GM18502 (cell line): ENCODE measurements around the gene SLC6A18.
"Not testable (repeated sequence)": the region's sequence is repeated elsewhere in the genome, so short reads cannot be mapped to it uniquely, and the experiment has no call there.

ENCODE experiments used
- ATAC-seq: cut with Tn5 transposase; IDR thresholded peaks from one replicate; pipeline ENCODE4 v1.9.1; 2021; ENCODE audit warnings: mild to moderate bottlenecking; ENCODE audit not compliant: unreplicated experiment, poor library complexity

The SLC6A18 gene

DNA sequence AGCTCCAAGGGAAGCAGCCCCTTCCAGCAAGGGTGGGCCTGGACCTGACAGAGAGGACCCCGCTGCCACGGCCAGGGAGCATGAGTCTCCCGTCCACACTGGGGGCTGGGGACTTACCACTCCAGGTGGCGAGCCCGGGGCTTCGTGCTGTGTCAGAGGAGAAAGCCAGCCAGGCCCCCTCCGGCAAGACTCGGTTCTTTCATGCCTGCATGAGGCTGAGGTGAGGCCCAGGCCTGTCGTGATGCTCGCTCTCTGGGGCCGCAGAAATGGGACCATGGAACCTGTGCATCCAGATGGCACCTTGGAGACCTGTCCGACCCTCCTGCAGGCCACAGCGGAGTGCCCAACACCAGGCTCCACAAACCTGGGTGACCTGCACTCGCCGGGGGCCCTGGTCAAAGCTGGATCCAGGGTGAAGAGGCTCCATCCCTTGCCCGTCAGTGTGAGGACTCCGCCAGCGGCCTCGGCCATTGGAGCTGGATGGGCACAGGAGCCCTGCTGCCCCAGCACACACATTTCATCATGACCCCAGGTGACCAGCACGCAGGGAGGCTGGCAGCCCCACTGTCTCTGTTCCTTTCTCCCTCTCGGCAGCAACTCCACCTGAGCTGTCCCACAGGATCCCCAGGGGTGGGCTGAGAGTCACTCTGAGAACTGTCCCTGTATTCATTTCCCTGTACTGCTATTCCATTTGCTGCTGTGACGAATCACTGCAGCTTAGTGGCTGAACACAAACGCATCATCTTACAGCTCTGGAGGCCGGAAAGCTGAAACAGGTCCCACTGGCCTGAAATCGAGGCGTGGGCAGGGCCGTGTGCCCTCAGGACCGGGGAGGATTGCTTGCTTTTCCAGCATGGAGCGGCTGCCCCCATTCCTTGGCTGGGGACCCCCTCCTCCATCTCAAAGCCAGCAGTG is 24.4 kb downstream of the SLC6A18 start:
- ATAC-seq: no peak

DNA sequence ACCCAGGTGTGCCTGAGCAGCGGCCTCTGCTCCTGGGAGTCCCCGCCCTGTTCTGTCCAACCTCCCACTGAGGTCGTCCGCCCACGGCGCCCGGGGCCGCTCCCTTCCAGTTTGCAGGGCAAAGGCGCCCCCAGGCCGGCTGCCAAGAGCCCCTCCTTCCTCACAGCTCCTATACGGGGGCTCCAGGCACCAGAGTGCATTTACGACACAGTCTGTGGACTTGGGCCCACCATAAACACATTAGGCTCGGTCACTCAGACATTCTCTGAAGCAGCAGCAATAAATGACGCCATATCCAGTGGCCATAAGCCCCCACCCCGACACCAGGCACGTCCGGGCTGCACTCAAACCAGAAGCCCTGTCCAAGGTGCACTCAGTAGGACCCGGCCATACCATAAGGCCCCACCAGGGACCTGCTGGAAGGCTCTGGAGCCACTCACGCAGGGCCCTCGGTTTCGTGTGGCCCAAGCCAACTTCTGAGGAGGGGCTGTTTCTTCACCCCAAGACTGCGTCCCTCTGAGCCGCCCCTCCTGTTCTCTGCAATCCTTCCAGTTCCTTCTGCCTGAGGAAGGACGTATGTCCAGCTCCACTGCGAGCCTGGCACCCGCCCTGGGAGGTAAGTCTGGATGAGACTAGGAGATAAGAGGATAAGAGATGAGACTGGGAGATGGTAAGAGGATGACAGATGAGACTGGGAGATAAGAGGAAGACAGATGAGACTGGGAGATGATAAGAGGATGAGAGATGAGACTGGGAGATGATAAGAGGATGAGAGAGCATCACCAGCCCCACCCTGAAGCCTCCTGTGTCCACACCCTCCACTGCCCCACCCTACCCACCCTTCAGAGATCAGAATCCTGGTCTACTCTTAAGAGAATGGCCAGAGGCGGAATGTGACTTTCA is 26.7 kb downstream of the SLC6A18 start:
- no peak for ATAC-seq

DNA sequence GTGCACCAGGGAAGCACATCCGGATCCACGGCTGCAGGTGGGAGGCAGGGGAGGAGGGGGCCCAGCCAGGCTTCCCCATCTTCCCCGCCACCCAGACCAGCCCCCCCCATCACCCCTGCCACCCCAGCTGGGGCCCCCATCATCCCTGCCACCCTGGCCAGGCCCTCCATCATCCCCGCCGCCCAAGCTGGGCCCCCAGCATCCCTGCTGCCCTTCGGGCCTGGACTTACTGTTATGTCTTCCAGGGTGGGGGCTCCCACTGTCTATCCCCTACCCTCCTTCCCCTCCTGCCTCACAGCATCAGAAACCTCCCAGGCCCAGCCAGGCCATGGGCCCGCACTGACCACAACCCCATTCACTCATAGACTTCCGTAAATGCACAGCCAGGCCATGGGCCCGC is 27.5 kb downstream of the SLC6A18 start:
- ATAC-seq: no peak

DNA sequence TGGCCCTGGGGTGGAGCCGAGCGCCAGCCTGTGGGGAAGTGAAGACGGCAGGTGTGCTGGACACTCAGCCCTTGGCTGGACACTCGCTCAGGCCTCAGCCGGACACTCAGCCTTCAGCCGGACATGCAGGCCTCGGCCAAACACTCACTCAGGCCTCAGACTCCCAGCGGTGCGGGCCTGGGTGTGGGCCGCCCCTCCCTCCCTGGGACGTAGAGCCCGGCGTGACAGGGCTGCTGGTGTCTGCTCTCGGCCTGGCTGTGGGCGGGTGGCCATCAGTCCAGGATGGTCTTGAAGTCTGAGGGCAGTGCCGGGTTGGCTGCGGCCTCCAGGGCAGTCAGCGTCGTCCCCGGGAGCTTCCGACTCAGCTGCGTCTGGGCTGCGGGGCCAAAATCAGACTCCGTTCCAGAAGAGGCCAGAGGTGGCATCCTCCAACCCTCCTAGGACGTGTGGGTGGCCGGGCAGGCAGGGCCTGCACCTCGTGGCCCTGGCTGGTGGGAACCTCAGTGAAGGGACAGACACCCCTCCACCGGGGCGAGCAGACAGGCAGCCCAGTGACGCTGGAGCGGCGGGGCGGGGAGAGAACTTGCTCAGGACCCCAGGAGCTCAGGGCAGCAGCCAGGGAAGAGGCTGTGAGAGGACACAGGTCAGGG is 28.4 kb downstream of the SLC6A18 start:
- no peak for ATAC-seq

DNA sequence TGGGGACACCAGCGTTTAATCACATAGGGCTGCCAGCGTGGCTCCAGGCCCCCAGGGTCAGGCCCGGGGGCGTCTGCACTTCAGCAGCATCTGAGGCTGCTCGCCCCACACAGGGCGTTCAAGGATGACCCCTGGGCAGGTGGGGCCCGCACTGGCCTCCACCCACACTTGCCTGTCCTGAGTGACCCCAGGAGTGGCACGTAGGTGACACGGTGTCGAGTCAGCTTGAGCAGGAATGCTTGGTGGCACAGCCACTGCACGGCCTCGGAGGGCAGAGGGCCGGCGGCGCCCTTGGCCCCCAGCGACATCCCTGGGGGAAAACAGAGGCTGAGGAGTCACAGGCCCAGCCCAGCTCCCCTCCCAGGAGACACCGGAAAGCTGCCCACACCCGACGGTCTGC is 29.0 kb downstream of the SLC6A18 start:
- ATAC-seq: no peak

DNA sequence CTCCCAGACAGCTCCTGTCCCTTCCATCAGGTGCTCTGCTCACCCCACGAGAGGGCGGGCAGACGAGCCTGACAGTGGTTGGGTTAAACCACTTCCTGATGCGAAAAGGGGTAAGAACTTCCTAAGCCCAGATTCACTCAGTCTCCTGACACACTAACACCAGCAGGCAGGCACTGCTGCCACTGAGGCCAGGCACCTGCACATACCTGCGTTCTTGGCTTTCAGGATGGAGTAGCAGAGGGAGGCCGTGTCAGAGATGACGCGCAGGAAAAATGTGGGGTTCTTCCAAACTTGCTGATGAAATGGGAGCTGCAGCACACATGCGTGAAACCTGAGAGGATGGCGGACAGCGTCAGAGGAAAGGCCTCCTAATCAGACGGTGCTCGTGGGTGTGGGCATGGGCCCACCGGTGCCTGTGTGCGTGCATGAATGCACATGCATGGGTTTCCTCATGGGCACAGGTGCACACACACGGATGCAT is 29.9 kb downstream of the SLC6A18 start:
- no peak for ATAC-seq

DNA sequence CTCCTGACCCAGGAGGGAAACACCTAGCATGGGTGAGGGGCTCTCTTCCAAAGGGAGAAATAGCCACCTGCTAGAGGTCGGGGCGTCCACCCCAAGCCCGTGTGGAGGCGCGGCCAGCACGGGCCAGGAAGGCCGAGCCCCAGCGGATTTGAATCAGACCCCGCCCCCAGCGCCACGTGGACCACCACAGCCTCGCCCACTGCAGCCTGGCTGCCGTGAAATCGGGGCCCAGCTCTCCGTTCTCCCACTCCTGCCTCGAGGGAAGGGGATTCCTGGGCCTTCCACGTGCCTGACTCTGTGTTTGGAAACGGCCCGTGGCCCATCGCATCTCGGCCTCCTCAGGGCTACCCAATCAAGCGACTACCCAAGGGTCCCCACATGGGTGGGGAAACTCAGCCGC is 31.6 kb downstream of the SLC6A18 start:
- ATAC-seq: no peak

DNA sequence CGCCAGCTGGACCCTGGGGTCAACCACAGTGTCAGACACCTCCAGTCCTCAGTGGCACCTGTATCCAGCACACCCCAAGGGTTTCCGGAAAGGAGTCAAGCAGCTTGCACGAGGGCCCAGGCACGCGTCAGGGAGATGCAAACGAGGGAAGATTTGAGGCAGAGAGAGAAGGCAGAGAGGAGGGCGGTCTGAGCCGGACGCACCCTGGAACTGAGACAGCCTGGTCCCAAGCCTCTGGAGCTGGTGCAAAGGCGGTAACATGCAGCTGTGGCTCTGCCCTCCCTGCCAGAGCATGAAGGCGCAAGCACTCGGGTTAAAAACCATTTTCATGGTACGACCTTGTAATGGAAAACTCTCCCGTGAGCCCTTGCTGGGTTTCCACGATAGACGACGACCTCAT is 32.2 kb downstream of the SLC6A18 start:
- ATAC-seq: no peak

DNA sequence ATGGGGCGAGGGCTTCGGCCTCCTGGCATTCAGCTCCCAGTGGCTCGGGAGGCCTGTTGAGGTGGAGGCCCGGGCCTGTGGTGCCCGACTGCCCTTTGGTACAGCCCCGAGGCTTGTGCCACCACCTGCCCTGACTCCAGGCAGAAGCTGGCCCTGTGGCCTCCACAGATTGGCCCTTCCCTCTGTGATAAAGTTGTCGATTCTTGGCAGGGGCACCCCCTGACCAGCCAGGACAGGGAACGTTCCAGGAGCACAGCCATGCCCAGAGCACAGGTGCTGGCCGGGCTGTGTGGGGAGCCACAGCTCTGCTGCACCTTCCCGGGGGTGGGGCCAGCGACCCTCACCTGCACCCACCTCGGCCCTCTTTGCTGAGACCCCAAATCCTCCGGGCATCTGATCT is 32.7 kb downstream of the SLC6A18 start:
- ATAC-seq: no peak

DNA sequence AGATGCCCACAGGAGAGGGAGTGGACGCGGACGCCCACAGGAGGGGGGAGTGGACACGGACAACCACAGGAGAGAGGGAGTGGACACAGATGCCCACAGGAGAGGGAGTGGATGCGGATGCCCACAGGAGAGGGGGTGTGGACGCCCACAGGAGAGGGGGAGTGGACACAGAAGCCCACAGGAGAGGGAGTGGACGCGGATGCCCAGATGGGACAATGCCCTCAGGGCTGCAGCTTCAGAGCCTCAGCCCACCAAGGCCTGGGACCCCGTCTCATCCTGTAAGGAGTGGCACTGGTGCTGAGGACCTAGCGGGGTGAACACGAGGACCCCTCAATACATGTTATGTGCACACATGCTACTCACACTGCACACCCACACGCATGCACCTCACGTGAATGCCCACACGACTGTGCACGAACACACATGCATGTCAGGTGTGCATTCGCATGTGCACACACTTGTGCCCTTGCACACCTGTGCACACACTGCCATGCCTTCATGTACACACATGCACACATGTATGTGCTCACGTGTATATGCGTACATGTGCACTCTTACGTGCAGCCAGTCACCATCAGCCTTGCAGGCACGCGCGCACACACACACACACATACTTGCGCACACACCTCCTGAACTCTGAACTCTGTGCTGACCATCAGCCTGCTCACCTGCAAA is 34.8 kb downstream of the SLC6A18 start:
- no peak for ATAC-seq

DNA sequence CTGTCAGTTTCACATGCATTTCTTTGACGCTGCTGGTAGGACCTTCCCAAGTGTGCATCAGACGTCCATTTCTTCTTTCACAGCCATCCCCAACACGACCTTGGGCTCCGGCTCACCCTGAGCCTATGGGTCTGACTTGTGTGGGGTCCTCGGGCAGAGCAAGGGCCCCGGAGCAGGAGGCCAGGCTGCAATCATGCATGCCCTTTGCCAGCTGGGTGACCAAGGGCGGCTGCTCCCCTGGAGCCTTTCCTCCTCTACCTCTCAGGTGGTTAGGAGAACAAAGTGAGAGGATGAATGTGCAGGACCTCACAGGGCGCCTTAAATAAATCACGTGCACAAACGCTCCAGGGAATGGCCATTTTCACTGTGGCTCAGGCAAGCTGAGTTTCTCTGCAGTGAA is 36.5 kb downstream of the SLC6A18 start:
- no peak for ATAC-seq

DNA sequence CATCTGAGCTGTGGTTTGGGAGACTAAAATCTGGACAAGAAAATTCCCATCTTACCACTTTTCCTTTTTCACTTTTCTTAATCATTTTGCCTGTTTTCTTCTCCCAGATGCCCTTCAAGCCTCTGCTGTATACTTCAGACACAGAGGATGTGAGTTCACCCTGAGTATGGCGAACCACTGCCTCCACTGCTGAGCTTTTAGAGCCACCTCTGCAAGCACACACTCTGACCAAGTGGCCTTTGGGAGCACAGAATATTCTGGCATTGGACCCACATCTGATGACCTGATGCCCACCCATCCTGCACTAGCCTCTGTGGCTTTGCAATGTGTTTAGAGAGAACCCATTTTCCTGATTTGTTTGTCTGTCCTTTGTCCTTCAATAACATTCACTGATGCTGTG is 37.2 kb downstream of the SLC6A18 start:
- ATAC-seq: no peak

DNA sequence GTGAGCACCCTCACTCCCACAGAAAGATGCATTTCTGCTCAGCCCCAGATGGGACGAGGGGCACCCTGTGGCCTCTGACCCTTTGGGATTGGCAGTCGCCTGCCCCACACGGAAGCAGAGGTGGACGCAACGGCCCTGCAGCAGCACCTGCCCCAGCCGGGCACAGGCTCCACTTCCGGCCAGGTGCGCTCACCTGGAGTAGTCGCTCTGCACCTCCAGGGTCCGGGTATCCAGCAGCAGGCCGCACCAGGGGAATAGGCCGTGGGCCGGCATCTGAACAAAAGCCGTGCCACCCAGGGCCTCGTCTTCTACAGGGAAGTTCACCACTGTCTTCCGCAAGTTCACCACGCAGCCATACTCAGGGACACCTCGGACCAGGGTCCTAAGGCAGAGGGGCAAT is 39.0 kb downstream of the SLC6A18 start:
- no peak for ATAC-seq

DNA sequence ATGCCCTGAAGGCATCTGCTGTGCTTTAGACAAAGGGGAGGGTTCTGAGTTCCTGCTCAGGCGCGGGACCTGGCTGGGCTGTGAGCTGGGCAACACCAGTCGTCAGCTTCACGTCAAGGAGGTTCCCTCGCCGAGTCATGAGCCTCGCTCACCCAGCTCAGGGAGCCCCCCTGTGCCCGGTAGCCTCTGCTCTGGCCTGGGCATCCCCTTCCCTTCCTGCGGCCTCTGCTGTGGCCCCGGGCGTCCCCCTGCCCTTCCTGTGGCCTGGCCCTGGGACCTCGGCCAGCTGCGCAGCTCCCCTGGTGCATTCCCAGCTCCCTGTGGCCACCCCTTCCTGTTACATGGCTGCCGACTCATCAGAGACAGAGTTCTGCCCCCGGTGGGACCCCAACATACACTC is 39.8 kb downstream of the SLC6A18 start:
- ATAC-seq: no peak

DNA sequence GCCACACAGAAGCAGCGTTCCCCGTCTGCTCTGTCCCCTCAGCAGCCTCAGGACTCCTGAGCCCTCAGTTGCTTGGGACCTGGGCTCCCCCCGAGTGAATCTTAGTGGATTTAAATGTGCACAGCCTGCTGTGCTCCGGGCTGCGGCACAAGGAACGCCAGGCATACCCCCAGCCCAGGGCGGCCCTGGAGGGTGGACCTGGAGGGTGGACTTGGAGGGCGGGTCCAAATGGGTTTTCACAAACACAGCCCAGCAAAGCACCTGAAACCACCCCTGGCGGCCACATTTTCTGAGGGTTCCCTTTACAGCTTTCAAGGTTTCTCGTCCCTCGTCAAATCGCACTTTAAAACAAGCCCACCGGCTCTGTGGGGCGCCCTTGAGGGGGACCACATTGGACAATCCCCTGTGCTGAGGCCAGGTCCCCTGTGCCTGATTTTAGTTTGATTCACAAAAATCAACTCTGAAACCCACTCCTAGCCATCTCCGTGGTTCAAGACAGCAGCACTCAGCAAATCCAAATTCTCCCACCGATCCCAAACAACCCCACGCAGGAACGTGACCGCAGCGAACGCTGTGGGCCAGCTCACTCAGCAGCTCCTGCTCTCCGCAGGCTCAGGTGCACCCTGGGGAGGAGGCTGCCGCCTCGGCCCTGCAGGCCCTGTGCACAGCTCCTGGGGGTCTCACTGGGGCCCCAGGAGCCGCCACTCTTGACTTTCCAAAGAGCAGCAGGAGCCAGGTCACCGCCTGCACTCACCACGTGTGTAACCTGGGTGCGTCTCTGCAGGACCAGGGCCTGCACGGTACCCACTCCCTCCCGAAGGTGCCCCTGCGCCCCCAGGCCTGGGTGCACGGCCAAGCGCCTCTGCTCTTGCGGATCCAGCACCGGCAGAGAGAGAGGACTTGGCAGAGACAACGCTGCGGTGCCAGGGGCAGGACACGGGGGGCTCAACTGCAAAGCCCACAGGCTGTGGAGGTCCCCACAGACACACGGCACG is 40.6 kb downstream of the SLC6A18 start:
- ATAC-seq: no peak

DNA sequence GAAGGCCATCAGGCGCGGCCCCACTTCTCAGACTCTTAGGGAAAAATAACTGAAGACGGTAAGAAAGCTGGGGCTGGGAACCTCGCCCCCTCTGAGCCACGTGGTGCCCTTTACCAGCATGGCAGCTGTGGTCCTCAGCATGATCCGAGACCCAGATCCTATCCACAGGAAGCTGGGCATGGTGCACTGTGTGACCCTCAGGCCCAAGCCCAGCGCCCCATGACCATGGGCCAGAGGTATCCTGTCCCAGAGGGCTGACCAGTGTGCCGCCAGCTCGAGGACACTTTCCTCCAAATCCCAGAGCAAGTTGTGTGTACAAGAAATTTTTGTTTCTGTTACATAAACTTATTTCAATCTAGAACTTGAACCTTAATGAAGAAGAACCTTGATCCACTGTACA is 41.6 kb downstream of the SLC6A18 start:
- no peak for ATAC-seq

DNA sequence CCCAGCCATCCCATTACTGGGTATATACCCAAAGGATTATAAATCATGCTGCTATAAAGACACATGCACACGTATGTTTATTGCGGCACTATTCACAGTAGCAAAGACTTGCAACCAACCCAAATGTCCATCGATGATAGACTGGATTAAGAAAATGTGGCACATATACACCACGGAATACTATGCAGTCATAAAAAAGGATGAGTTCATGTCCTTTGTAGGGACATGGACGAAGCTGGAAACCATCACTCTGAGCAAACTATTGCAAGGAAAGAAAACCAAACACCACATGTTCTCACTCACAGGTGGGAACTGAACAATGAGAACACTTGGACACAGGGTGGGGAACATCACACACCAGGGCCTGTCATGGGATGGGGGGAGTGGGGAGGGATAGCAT is 42.3 kb downstream of the SLC6A18 start:
- not testable (repeated sequence) for ATAC-seq

DNA sequence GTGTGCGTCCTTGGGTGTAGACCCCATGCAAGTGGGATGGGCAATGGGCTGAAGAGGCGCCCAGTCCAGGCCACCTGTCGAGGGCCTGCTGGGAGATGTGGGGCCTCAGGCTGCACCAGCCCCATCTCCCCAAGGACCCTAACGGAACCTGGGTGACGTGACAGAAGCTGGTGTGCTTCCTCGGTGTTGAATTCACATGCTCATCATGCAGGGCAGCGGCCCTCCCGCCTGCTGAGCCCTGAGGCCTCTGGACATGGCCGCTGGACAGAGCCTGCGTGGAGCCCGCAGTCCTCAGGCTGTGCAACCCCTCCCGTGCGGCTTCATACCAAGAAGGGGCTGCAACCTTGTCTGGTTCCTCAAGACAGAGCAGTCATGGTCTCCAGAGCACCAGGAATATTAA is 42.9 kb downstream of the SLC6A18 start:
- ATAC-seq: no peak

DNA sequence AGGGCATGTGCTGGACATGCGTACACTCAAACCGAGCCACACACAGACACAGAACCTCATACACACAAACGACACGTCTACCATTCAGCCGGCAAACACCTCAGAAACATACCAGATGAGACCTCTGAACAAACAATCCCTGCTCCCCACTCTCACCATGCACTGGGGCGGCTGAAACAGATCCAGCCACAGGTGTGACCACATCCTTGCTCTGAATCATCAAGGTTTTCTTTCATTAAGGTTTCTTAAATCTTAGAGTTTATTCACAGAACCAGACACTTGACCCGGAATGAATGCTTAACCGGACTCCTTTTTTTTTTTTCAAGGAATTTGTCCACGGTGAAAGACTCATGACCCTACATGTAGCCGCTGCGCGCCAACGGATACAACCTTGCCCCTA is 43.5 kb downstream of the SLC6A18 start:
- no peak for ATAC-seq
